ENCODE results near the gene SLC26A1. TPM values are rescaled to one million over a fixed set of nuclear protein-coding genes. Genes with fewer than 3 reads are reported as not detected.
"Not testable (repeated sequence)": the region's sequence is repeated elsewhere in the genome, so short reads cannot be mapped to it uniquely, and the experiment has no call there.

SLC26A1 gene
- total RNA-seq, 1 donor from 2014 or later, result under 0.01 TPM

- not testable (repeated sequence) for DNase-seq (ENCODE audit: low read depth, low spot score)
Observed at GRCh38 chr4:999240-999863, 6.1 kb upstream of the SLC26A1 start.

DNA sequence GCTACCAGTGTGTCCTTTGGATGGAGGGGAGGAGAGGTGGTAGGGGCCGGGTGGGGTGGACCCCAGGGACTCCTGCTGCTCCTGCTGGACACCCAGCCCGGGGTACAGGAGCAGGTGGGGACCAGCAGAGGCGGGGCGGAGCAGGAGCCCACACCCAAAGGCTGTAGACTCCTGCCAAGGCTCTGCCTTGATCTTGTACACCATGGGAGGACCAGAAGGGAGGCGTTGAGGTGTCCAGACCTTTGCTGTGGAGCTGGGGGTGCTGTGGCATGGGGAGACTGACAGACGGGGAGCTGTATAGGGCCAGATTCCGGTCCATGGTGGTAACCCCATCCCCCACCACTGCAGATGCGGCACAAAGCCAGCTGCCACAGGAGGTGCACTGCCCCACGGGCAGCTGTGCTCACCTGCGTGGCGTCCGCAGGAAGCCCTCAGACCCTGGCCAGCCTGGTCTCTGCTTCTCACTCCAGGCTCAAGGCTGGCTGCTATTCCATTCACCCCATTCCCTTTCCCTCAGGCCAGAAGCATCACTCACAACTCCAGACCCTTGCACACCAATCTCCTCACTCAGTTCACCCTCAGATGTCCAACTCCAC is 5.0 kb upstream of the SLC26A1 start:
- no peak for DNase-seq (ENCODE audit: low read depth, low spot score)

- DNase-seq (ENCODE audit: low read depth, low spot score), result no peak
Observed at GRCh38 chr4:997375-998071, 4.3 kb upstream of the SLC26A1 start.

DNA sequence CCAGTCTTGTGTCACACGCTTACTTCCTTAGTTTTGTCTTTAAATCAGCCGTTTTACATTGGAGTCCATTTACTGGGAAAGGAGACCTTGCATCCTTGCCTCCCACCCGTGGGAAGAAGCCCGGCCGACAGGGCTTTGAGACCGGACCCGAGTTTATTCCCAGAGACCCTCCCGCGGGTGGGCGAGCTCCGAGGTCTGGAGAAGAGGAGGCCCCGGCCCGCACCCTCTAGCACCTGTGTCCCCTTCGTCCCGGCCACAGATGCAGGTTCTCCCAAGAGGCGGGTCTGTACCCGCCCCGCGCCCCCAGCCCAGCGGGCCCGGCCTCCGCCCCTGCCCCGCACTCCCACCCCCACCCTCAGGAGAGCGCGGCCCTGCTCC is 3.8 kb upstream of the SLC26A1 start:
- DNase-seq (ENCODE audit: low read depth, low spot score), result no peak

- no peak for DNase-seq (ENCODE audit: low read depth, low spot score)
Observed at GRCh38 chr4:996030-996996, 3.1 kb upstream of the SLC26A1 start.

- no peak for DNase-seq (ENCODE audit: low read depth, low spot score)
Observed at GRCh38 chr4:995311-996026, 2.3 kb upstream of the SLC26A1 start.

GRCh38 chr4:992297-993110 is 700 bp downstream of the SLC26A1 start:
- no peak for DNase-seq (ENCODE audit: low read depth, low spot score)

GRCh38 chr4:991451-992296 is 1.5 kb downstream of the SLC26A1 start:
- DNase-seq (ENCODE audit: low read depth, low spot score), result no peak

DNA sequence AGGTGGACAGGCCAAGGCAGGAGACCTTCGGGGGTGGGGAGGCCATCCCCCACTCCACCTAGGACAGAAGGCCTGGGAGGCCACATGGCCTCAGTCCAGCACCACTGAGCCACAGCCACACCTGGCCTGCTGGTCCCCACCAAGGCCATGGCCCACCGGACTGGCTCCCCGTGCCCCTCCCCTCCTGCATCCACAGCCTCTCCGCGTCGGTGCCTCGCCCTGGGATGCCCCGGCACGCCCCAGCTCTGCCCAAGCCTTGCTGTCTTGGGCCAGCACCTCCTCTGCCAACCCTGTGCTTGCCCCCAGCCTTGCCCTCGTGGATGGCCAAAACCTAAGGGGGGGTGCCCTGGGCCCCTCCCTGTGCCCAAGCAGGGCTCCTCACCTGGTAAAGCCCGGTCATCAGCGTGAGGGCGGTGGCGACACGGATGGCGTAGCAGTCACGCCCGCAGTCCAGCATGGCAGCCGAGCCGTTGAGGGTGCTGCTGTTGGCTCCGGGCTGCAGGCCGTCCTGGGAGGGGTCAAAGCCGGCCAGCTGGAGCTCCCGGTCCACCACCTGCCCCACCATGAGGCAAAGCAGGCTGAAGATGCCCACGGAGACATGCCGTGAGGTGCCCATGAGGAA is 2.3 kb downstream of the SLC26A1 start:
- no peak for DNase-seq (ENCODE audit: low read depth, low spot score)

DNA sequence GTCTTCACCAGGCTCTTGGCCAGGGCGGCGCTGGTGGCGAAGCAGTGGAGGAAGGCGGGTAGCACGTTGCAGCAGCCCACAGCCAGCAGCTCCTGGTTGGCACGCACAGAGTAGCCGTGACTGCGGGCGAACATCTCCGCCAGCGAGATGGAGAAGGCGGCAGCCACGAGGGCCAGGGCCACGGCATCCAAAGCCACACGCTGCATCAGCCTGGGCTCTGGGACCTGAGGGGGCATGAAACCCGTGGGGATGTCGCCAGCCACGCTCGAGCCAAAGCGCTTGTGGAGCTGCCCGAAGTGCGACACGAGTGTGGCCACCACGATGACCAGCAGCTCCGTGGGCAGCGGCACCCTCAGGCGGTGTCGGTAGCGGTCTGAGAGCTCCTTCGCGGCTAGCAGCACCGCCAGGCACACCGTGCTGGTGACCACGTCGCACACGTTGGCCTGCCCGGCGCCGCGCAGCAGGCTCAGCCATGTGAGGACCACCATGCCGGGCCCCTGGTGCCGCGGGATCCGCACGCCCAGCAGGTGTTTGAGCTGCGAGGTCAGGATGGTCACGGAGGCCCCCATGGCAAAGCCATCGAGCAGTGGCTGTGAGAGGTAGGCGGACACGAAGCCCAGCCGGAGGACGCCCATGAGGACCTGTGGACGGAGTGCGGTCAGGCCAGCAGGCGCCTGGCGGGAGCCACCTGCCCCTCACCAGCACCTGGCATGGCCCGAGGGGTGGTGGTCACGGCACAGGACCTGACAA is 3.3 kb downstream of the SLC26A1 start:
- DNase-seq (ENCODE audit: low read depth, low spot score), result no peak

DNA sequence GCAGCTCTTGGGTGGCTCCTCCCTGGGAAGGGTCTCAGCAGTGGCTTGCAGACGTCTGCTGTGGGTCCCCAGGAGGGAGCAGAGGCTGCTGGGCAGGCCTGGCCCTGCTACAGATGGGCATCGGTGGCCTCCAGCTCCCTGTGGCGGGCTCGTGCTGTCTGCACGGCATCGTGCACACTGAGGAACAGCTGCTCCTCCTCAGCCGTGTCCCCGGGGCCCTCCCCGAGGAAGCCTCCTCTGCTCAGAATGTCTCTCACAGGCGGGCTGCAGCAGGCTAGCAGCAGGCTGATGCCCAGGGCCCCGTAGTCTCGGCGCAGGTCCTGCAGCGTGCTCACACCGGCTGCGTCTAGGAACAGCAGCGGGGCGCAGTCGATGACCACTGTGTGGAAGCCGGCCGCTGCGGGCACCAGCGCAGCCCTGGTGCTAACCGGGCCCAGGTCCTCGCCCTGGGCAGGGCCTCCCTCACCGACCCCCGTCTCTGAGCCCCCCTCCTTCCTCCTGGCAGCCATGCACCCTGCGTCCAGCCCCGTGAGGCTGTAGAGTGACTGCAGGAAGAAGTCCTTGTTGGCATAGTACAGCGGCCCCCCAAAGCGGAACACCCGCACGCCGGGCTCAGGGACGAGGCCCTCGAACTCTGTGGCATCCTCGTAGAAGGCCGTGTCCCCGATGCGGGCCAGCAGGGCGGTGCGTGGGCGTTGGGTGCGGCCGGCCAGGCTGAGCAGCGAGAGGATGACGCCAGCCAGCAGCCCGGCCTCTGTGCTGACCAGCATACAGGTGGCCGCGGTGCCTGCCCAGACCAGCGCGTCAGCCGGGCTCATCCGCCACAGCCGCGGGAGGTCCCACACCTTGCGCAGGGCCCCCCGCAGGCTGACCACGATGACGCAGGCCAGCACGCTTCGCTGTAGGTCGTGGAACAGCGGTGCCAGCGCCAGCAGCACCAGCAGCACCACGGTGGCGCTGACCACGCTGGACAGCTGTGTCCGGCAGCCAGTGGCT is 4.2 kb downstream of the SLC26A1 start:
- DNase-seq (ENCODE audit: low read depth, low spot score), result no peak

- DNase-seq (ENCODE audit: low read depth, low spot score), result no peak
Observed at GRCh38 chr4:987624-988513, 5.3 kb downstream of the SLC26A1 start.

DNA sequence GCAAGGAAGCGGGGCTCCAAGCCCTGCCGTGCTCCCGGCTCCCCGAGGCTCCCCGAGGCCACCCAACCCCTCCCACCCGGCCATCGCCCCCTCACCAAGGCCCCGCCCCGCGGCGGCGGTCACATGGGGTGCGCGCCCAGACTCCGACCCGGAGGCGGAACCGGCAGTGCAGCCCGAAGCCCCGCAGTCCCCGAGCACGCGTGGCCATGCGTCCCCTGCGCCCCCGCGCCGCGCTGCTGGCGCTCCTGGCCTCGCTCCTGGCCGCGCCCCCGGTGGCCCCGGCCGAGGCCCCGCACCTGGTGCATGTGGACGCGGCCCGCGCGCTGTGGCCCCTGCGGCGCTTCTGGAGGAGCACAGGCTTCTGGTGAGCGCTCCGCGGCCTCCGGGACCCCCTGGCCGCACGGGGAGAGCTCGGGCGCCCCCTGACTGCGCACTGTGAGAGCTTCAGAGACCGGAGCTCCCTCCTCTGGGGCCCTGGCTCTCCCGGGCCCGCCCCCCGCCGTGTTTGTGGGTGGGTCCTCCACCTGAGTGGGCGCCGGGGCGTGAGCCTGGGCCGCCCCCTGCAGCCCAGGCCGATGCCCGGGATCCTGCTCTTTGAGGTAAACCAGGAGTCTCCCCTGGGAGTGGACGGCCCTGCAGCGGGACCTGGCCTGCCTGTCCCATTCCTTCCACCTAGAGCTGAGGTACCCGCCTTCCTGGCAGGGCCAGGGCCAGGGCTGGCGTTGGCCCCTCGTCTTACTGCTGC is 6.2 kb downstream of the SLC26A1 start, which contains the start of gene IDUA:
Gene IDUA (plus strand): TSS at position 166 of the 745 bp plus-strand sequence. CDS start 41 bp downstream, at position 207.
- peak; percentile 36 for DNase-seq (ENCODE audit: low read depth, low spot score)

GRCh38 chr4:986428-986878 is 6.8 kb downstream of the SLC26A1 start:
- no peak for DNase-seq (ENCODE audit: low read depth, low spot score)
